ENCODE data around the gene GPC5. TPM values are rescaled to one million over a fixed set of nuclear protein-coding genes. Genes with fewer than 3 reads are reported as not detected.

GPC5 gene
- total and polyA plus RNA-seq, 3 experiments from 2014 or later: 0.08 to 0.39 (median 0.13) TPM

DNA sequence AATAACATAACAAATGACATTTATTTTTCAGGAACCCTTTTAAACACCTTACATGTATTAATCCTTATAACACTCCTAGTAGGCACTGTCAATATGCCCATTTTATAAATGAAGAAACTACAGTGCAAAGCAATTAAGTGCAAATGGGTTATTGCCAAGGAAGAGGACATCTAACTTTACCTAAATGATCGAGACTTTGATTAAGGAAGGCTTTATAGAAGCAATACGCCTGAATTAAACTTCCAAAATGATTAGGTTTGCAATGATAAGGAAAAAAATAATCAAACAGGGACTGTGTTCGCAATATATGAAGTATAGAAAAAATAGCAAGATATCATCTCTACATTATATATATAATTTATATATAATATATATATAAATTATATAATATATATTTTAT, 1214.5 kb downstream of the GPC5 start:
- H3K36me3 Mint-ChIP-seq: no peaks in the 10 kb centered on the region

DNA sequence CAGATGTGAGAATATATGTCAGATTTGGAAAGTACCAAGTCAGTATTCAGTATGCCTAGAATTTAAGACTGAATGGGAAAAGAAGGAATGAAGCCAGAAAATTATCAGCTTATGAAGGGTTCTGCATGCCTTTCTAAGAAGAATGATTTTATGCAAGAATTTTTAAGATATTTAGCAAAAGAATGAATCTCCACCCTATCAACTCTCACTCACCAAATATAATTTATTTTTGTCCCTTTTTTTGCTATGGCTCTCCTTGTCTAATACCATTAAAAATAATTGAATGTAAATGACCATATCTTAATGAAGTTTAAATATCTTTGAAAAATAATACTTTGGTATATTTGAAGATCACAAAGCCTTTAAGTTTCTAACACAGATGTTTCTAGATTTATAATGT, 1215.5 kb downstream of the GPC5 start:
- no peaks in the 10 kb centered on the region for H3K27me3 ChIP-seq (ENCODE audit: insufficient read depth, low read length, poor library complexity, severe bottlenecking)
- no peak for DNase-seq
- ChIA-PET POLR2A (no interaction called here), CTCF (no interaction called here)
- H3K27ac ChIP-seq (ENCODE audit: low read depth, low read length): no peak overlapping the region
- H3K4me1 Mint-ChIP-seq: no peaks in the 10 kb centered on the region
- H3K4me3 ChIP-seq (ENCODE audit: low read length): no peak overlapping the region
- no peak overlapping the region for H3K27ac Mint-ChIP-seq
- no peak overlapping the region for H3K4me3 Mint-ChIP-seq
- H3K4me1 ChIP-seq (ENCODE audit: insufficient read depth, low read length): no peaks in the 10 kb centered on the region
- H3K9me3 Mint-ChIP-seq: peaks cover 0 to 10% (median 0%) of the 10 kb centered on the region in 5 donors
- no peaks in the 10 kb centered on the region for H3K27me3 Mint-ChIP-seq
- no peaks in the 10 kb centered on the region for H3K36me3 Mint-ChIP-seq
- H3K36me3 ChIP-seq (ENCODE audit: insufficient read depth, low read length): no peaks in the 10 kb centered on the region
- no peaks in the 10 kb centered on the region for H3K9me3 ChIP-seq (ENCODE audit: low read length)

More for the DNA sequence above, 1214.5 kb downstream of the GPC5 start:
- POLR2A ChIA-PET: no interaction called here
- H3K27ac Mint-ChIP-seq: no peak overlapping the region
- DNase-seq: no peak
- no peaks in the 10 kb centered on the region for H3K27me3 Mint-ChIP-seq
- H3K4me3 Mint-ChIP-seq: no peak overlapping the region
- no peaks in the 10 kb centered on the region for H3K36me3 ChIP-seq (ENCODE audit: insufficient read depth, low read length)
- no peak overlapping the region for H3K27ac ChIP-seq (ENCODE audit: low read depth, low read length)
- peaks cover 0 to 11% (median 0%) of the 10 kb centered on the region in 5 donors for H3K9me3 Mint-ChIP-seq
- no peaks in the 10 kb centered on the region for H3K4me1 ChIP-seq (ENCODE audit: insufficient read depth, low read length)
- CTCF ChIA-PET: no interaction called here
- no peaks in the 10 kb centered on the region for H3K4me1 Mint-ChIP-seq
- H3K9me3 ChIP-seq (ENCODE audit: low read length): no peaks in the 10 kb centered on the region
- H3K4me3 ChIP-seq (ENCODE audit: low read length): no peak overlapping the region
- H3K27me3 ChIP-seq (ENCODE audit: insufficient read depth, low read length, poor library complexity, severe bottlenecking): no peaks in the 10 kb centered on the region

DNA sequence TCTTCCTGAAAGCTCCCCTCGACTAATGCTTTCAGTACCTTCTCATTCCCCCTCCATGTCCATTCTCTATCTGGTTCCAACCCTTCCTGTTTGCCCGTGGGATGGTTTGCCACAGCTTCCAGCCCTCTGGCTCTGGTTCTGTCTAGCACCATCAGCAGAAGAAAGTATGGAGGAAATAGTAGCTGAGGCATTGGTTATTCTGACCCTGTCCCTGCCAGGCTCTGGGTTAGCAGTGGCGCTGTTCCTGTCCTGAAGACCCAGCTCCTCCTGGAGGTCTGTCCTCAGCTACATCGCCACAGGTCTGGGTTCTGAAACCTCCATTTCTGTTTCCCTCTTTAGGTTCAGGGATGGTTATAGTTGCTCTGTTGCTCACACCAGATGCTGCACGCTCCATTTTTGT, 1223.6 kb downstream of the GPC5 start:
- H3K36me3 Mint-ChIP-seq: no peaks in the 10 kb centered on the region
- no peaks in the 10 kb centered on the region for H3K4me1 Mint-ChIP-seq

DNA sequence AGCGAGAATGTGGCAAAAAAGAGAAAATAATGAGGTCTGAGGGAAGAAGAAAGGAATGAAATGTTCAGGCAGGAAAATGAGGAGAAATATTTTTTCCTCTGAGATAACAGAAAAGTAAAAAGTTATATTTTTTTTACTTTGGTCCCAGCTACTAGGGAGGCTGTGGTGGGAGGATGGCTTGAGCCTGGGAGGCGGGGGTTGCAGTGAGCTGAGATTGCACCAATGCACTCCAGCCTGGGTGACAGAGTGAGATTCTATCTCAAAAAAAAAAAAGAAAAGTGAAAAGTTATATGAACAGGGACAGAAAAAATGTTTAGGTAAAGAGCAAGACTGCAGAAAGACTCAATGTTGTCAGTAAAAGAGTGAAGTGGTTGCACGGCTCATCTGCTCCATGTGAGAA, 1224.5 kb downstream of the GPC5 start:
- Mint-ChIP-seq H3K27me3 (no peaks in the 10 kb centered on the region), H3K36me3 (no peaks in the 10 kb centered on the region), H3K9me3 (peaks cover 0 to 10% (median 7%) of the 10 kb centered on the region in 5 donors), H3K4me1 (no peaks in the 10 kb centered on the region), H3K4me3 (no peak overlapping the region), H3K27ac (no peak overlapping the region)
- no peaks in the 10 kb centered on the region for H3K36me3 ChIP-seq (ENCODE audit: insufficient read depth, low read length)
- DNase-seq: no peak
- ChIA-PET CTCF (no interaction called here), POLR2A (no interaction called here)
- H3K4me3 ChIP-seq (ENCODE audit: low read length): no peak overlapping the region
- H3K27me3 ChIP-seq (ENCODE audit: insufficient read depth, low read length, poor library complexity, severe bottlenecking): no peaks in the 10 kb centered on the region
- H3K27ac ChIP-seq (ENCODE audit: low read depth, low read length): no peak overlapping the region
- H3K9me3 ChIP-seq (ENCODE audit: low read length): no peaks in the 10 kb centered on the region
- H3K4me1 ChIP-seq (ENCODE audit: insufficient read depth, low read length): no peaks in the 10 kb centered on the region

More for the DNA sequence above, 1223.6 kb downstream of the GPC5 start:
- no peaks in the 10 kb centered on the region for H3K4me1 ChIP-seq (ENCODE audit: insufficient read depth, low read length)
- ChIA-PET CTCF (no interaction called here), POLR2A (no interaction called here)
- H3K27me3 ChIP-seq (ENCODE audit: insufficient read depth, low read length, poor library complexity, severe bottlenecking): no peaks in the 10 kb centered on the region
- H3K27ac Mint-ChIP-seq: no peak overlapping the region
- no peaks in the 10 kb centered on the region for H3K36me3 ChIP-seq (ENCODE audit: insufficient read depth, low read length)
- H3K27ac ChIP-seq (ENCODE audit: low read depth, low read length): no peak overlapping the region
- H3K27me3 Mint-ChIP-seq: no peaks in the 10 kb centered on the region
- no peaks in the 10 kb centered on the region for H3K9me3 ChIP-seq (ENCODE audit: low read length)
- H3K4me3 ChIP-seq (ENCODE audit: low read length): no peak overlapping the region
- peaks cover 0 to 8% (median 2%) of the 10 kb centered on the region in 5 donors for H3K9me3 Mint-ChIP-seq
- H3K4me3 Mint-ChIP-seq: no peak overlapping the region
- DNase-seq: no peak

DNA sequence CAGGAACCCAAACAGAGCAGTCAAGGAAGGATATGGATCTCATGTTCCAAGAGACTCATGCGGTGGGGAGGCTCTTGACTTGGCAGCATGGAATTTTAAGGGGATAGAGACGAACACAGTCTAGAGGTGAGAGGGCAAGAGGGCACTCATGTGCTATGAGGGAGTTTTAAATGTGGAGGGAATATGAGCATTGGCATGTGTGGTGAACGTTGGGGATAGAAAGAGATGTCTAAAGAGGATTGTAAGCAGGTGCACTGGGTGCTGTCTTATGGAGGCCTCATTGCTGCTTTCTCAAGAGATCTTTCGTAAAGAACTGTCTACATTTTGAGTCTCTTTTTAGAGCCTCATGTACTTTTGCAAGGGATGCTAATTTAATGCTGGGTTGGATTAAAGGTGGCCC, 1227.9 kb downstream of the GPC5 start:
- CTCF ChIA-PET: no interaction called here
- Histone ChIP-seq H3K4me3 (ENCODE audit: low read length) (no peak overlapping the region), H3K36me3 (ENCODE audit: insufficient read depth, low read length) (no peaks in the 10 kb centered on the region), H3K9me3 (ENCODE audit: low read length) (no peaks in the 10 kb centered on the region), H3K27ac (ENCODE audit: low read depth, low read length) (no peak overlapping the region), H3K27me3 (ENCODE audit: insufficient read depth, low read length, poor library complexity, severe bottlenecking) (no peaks in the 10 kb centered on the region), H3K4me1 (ENCODE audit: insufficient read depth, low read length) (no peaks in the 10 kb centered on the region)
- Mint-ChIP-seq H3K36me3 (no peaks in the 10 kb centered on the region), H3K9me3 (peaks cover 0 to 12% (median 7%) of the 10 kb centered on the region in 5 donors), H3K4me3 (no peak overlapping the region), H3K4me1 (no peaks in the 10 kb centered on the region), H3K27ac (no peak overlapping the region), H3K27me3 (no peaks in the 10 kb centered on the region)
- POLR2A ChIA-PET: no interaction called here
- DNase-seq: no peak

DNA sequence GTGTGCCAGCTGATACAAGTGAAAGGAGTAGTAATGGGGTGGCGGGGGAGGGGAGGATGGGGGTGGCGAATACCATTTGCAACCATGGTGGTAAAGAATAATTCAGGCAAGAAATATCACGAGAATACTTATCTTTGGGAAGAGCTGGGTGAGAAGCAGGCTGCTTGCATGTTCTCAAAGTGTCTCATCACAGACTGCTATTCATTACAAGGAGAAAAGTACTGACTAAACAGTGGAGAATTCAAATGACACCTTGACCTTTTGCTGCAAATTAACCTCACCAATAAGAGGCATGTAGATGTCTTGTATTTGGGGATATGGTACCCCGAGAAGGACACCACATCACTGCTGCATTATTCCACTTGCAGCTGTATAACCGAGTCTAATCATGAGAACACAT, 1242.5 kb downstream of the GPC5 start:
- Mint-ChIP-seq H3K27ac (no peak overlapping the region), H3K27me3 (no peaks in the 10 kb centered on the region), H3K4me3 (no peak overlapping the region), H3K4me1 (no peaks in the 10 kb centered on the region), H3K9me3 (peaks cover 2 to 10% (median 4%) of the 10 kb centered on the region in 5 donors), H3K36me3 (peaks cover 0 to 1% (median 0%) of the 10 kb centered on the region in 3 donors)
- H3K4me3 ChIP-seq (ENCODE audit: low read length): no peak overlapping the region
- CTCF ChIA-PET: no interaction called here
- no peak for DNase-seq
- H3K9me3 ChIP-seq (ENCODE audit: low read length): peaks cover 3% of the 10 kb centered on the region
- POLR2A ChIA-PET: no interaction called here
- H3K27ac ChIP-seq (ENCODE audit: low read depth, low read length): no peak overlapping the region
- no peaks in the 10 kb centered on the region for H3K27me3 ChIP-seq (ENCODE audit: insufficient read depth, low read length, poor library complexity, severe bottlenecking)
- H3K36me3 ChIP-seq (ENCODE audit: insufficient read depth, low read length): no peaks in the 10 kb centered on the region
- no peaks in the 10 kb centered on the region for H3K4me1 ChIP-seq (ENCODE audit: insufficient read depth, low read length)

DNA sequence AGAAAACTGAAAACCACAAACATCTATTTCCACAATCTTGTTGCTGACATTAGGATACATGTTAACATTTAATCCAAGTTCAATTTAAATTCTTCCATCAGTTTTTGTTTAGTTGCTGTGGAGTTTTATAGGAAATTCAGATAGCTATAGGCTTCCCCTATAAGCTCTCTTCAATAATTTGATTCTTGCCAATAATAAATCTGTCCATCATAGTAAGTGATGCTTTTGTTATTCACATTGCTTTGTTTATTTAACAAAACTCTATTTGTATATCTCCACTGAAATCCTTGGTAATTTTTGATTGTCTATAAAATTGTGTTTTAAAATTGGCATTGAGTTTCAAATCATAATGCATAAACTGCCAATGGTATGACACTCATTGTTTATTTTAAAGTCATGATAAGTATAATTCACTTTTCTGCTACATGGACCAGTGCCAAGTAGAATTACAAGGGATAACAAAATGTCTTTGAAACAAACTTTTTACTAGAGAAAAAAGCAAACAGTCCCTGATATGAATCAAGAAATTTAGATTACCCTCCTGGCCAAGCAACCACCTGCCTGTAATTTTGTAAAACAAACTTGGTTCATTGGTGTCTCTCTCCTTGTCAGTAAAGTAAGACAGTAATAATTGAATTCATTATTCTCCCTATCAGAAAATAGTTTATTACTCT, 1250.9 kb downstream of the GPC5 start:
- Histone ChIP-seq H3K27me3 (ENCODE audit: insufficient read depth, low read length, poor library complexity, severe bottlenecking) (no peaks in the 10 kb centered on the region), H3K4me1 (ENCODE audit: insufficient read depth, low read length) (no peaks in the 10 kb centered on the region), H3K9me3 (ENCODE audit: low read length) (peaks cover 1% of the 10 kb centered on the region), H3K36me3 (ENCODE audit: insufficient read depth, low read length) (no peaks in the 10 kb centered on the region), H3K27ac (ENCODE audit: low read depth, low read length) (no peak overlapping the region), H3K4me3 (ENCODE audit: low read length) (no peak overlapping the region)
- Mint-ChIP-seq H3K27ac (no peak overlapping the region), H3K4me3 (no peak overlapping the region), H3K4me1 (no peaks in the 10 kb centered on the region), H3K36me3 (no peaks in the 10 kb centered on the region), H3K9me3 (peaks cover 0 to 6% (median 0%) of the 10 kb centered on the region in 5 donors), H3K27me3 (no peaks in the 10 kb centered on the region)
- DNase-seq: no peak
- ChIA-PET POLR2A (no interaction called here), CTCF (no interaction called here)

DNA sequence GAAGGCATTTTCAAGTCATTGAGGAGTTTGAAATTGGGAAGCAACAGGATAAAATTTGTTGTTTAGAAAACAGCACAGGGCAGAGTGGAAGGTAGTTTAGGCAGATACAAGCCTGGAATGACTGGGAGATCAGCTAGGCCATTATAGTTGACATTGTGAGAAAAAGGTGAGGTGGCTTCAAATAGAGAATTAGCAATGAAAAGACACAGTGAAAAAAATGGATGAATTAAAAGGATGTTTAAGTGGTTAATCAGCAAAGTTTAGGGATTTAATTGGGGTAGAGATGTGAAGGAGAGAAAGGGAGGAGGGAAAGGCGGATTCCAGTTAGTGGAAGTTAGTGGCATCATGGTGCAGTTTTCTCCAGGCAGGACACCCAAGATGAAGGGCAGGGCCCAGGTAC, 1257.7 kb downstream of the GPC5 start:
- no peaks in the 10 kb centered on the region for H3K4me1 Mint-ChIP-seq
- no peak overlapping the region for H3K27ac ChIP-seq (ENCODE audit: low read depth, low read length)
- peaks cover 0 to 15% (median 5%) of the 10 kb centered on the region in 5 donors for H3K9me3 Mint-ChIP-seq
- POLR2A ChIA-PET: no interaction called here
- H3K36me3 Mint-ChIP-seq: no peaks in the 10 kb centered on the region
- H3K36me3 ChIP-seq (ENCODE audit: insufficient read depth, low read length): no peaks in the 10 kb centered on the region
- H3K27me3 Mint-ChIP-seq: no peaks in the 10 kb centered on the region
- H3K27ac Mint-ChIP-seq: no peak overlapping the region
- DNase-seq: no peak
- no peaks in the 10 kb centered on the region for H3K4me1 ChIP-seq (ENCODE audit: insufficient read depth, low read length)
- no peak overlapping the region for H3K4me3 Mint-ChIP-seq
- H3K9me3 ChIP-seq (ENCODE audit: low read length): no peaks in the 10 kb centered on the region
- no peaks in the 10 kb centered on the region for H3K27me3 ChIP-seq (ENCODE audit: insufficient read depth, low read length, poor library complexity, severe bottlenecking)
- CTCF ChIA-PET: no interaction called here
- H3K4me3 ChIP-seq (ENCODE audit: low read length): no peak overlapping the region

DNA sequence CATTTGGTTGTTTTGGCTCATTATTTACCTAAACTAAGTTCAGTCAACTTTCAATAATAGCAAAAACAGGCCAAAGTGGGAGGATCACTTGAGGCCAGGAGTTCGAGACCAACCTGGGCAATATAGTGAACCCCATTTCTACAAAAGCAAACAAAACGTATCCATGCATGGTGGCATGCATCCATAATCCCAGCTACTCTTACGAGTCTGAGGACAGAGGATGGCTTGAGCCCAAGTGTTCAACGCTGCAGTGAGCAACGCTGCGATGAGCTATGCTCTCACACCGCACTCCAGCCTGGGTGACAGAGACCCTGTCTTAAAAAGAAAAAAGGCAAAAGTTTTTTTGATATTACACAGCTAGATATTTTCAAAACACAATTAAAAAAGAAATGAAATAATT, 1258.2 kb downstream of the GPC5 start:
- Mint-ChIP-seq H3K4me3 (no peak overlapping the region), H3K9me3 (peaks cover 0 to 15% (median 5%) of the 10 kb centered on the region in 5 donors), H3K36me3 (no peaks in the 10 kb centered on the region), H3K27me3 (no peaks in the 10 kb centered on the region), H3K4me1 (no peaks in the 10 kb centered on the region), H3K27ac (no peak overlapping the region)
- H3K4me3 ChIP-seq (ENCODE audit: low read length): no peak overlapping the region
- ChIA-PET POLR2A (no interaction called here), CTCF (no interaction called here)
- H3K27me3 ChIP-seq (ENCODE audit: insufficient read depth, low read length, poor library complexity, severe bottlenecking): no peaks in the 10 kb centered on the region
- no peaks in the 10 kb centered on the region for H3K9me3 ChIP-seq (ENCODE audit: low read length)
- H3K27ac ChIP-seq (ENCODE audit: low read depth, low read length): no peak overlapping the region
- H3K36me3 ChIP-seq (ENCODE audit: insufficient read depth, low read length): no peaks in the 10 kb centered on the region
- no peak for DNase-seq
- no peaks in the 10 kb centered on the region for H3K4me1 ChIP-seq (ENCODE audit: insufficient read depth, low read length)
